Uterus (tissue), 4 donors: ENCODE measurements around the gene MTSS2. TPM values are rescaled to one million over a fixed set of nuclear protein-coding genes. Genes with fewer than 3 reads are reported as not detected.

Experiments
- DNase-seq, 2 donors: peaks; one replicate each; pipeline ENCODE4 v3.0.0-alpha.2; 2019 to 2020
- H3K27ac ChIP-seq, 2 donors: fragments of 200-600 bp; sonication (generic); 1 replicate in 1 of 2; 2 replicates in 1 of 2; pipeline ENCODE4 v1.5.1; 2016 to 2018
- H3K27me3 ChIP-seq, 2 donors: fragments of 200-600 bp; sonication (generic); one replicate each; pipeline ENCODE4 v1.5.1; 2018 to 2019; ENCODE audit warnings: control low read depth in 1 of 2
- H3K36me3 ChIP-seq, 2 donors: fragments of 200-600 bp; sonication (generic); one replicate each; pipeline ENCODE4 v1.5.1; 2019; ENCODE audit warnings: control low read depth in 1 of 2
- H3K4me1 ChIP-seq, 2 donors: fragments of 200-600 bp; sonication (generic); one replicate each; pipeline ENCODE4 v1.5.1; 2018 to 2019; ENCODE audit warnings: control low read depth in 1 of 2
- H3K4me3 ChIP-seq, 2 donors: fragments of 200-600 bp; sonication (generic); 1 replicate in 1 of 2; 2 replicates in 1 of 2; pipeline ENCODE4 v1.5.1; 2018 to 2019; ENCODE audit warnings: mild to moderate bottlenecking in 1 of 2
- H3K9me3 ChIP-seq, 2 donors: fragments of 200-600 bp; sonication (generic); one replicate each; pipeline ENCODE4 v1.5.1; 2019; ENCODE audit warnings: control low read depth in 1 of 2
- POLR2A ChIP-seq, 2 donors: fragments of 450-650 bp; IDR thresholded peaks; one replicate each; pipeline ENCODE4 v1.6.1; 2016; ENCODE audit warnings: antibody characterized with exemption in 2 of 2, mild to moderate bottlenecking in 1 of 2, moderate library complexity in 1 of 2
- intact Hi-C: fragments of 100-400 bp; cut with DNase I; formaldehyde crosslinking; loops from one replicate; pipeline ENCODE4 v1.15.1; 2023; ENCODE audit warnings: low total_unique reads
- total RNA-seq, 4 donors: library from RNA; depleted of rRNA in 3 of 4; stranded (reverse); fragments of >200 nt in 3 of 4; gene quantifications; one replicate each; pipeline versions ENCODE4 v1.1.0 to v1.2.4, GENCODE V29; 2014 to 2023
- TF ChIP-seq, protein P1 (sequence below), 4 experiments: fragments of 200-600 bp in 2 of 4; fragments of 450-650 bp in 2 of 4; sonication (generic) in 2 of 4; IDR thresholded peaks; one replicate each; pipeline ENCODE4 v1.5.1; 2016 to 2019; ENCODE audit warnings: antibody characterized with exemption in 4 of 4, mild to moderate bottlenecking in 2 of 4, moderate library complexity in 1 of 4
- donor health status: DM: yes; HTN: yes; CAD: no.

Gene MTSS2
- total RNA-seq, 4 donors from 2014 or later = 11.2 to 142 (median 18.2) TPM

DNA sequence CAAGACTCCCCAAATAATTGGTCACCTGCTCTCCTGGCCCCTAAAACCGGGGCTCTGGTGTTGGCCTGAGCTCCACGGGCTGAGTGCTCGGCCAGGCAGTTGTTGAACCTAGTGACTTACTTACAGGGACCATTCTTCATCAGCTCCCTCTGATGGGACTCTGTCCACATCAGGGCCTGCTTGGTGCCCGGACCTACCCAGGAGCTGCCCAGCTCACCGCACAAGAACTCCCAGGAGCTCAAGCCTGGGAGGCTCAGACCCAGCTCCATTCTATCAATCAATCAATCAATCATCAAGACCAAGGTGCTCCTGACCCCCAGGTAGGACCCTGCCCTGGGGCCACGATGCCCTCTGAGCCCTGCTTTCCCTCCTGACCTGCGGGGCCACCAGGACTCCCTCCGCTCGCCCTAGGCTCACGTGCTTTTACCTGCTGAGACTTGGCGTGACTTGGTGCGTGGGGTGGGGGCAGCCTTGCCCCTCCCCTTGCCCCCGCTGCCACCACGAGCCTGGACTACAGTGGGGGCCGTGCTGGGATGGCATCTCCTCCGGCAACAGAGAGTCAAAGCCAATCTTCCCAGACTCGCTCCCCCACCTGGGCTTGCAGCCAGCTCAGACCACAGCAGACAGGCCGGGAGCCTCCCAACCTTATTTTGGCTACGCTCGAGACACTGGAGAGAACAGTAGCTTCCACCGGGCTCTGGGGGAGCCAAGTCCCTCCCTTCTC, 23.8 kb downstream of the MTSS2 start:
- Histone ChIP-seq H3K4me1 (peaks cover 0 to 21% of the 10 kb centered on the region in 2 donors), H3K27me3 (no peaks in the 10 kb centered on the region), H3K9me3 (no peaks in the 10 kb centered on the region), H3K4me3 (no peak overlapping the region), H3K27ac (peak overlapping the region; percentile 65 to 69), H3K36me3 (no peaks in the 10 kb centered on the region)
- intact Hi-C loops = no loop called here
- TF ChIP-seq, protein P1, sequence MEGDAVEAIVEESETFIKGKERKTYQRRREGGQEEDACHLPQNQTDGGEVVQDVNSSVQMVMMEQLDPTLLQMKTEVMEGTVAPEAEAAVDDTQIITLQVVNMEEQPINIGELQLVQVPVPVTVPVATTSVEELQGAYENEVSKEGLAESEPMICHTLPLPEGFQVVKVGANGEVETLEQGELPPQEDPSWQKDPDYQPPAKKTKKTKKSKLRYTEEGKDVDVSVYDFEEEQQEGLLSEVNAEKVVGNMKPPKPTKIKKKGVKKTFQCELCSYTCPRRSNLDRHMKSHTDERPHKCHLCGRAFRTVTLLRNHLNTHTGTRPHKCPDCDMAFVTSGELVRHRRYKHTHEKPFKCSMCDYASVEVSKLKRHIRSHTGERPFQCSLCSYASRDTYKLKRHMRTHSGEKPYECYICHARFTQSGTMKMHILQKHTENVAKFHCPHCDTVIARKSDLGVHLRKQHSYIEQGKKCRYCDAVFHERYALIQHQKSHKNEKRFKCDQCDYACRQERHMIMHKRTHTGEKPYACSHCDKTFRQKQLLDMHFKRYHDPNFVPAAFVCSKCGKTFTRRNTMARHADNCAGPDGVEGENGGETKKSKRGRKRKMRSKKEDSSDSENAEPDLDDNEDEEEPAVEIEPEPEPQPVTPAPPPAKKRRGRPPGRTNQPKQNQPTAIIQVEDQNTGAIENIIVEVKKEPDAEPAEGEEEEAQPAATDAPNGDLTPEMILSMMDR (IDR thresholded peaks at IDR 0.05) = no peak
- no peak for TF ChIP-seq POLR2A (IDR thresholded peaks at IDR 0.05)
- DNase-seq = peak; percentile 75 to 79

- Histone ChIP-seq H3K4me1 (peaks cover 0 to 21% of the 10 kb centered on the region in 2 donors), H3K27me3 (no peaks in the 10 kb centered on the region), H3K9me3 (no peaks in the 10 kb centered on the region), H3K27ac (peak overlapping the region; percentile 65 to 69), H3K36me3 (no peaks in the 10 kb centered on the region), H3K4me3 (no peak overlapping the region)
- intact Hi-C loops = no loop called here
- TF ChIP-seq POLR2A (IDR thresholded peaks at IDR 0.05) = no peak
- TF ChIP-seq, protein P1 (IDR thresholded peaks at IDR 0.05) = no peak
- DNase-seq = peak in 1 of 2 donors; percentile 43
These were observed 24.3 kb downstream of the MTSS2 start for GRCh38 chr16:70661534-70661917.

- intact Hi-C loops = no loop called here
- no peaks in the 10 kb centered on the region for H3K36me3 ChIP-seq
- no peak for DNase-seq
These were observed 25.0 kb downstream of the MTSS2 start for GRCh38 chr16:70660672-70661350.

GRCh38 chr16:70659953-70660671, 25.7 kb downstream of the MTSS2 start:
- DNase-seq = no peak
- no peaks in the 10 kb centered on the region for H3K9me3 ChIP-seq
- TF ChIP-seq, protein P1 (IDR thresholded peaks at IDR 0.05) = no peak
- no peak for TF ChIP-seq POLR2A (IDR thresholded peaks at IDR 0.05)
- intact Hi-C loops = loop anchor here (10.0 kb wide), 1 partner anchor 135 kb away; the partner anchor contains the start of genes COG4 and SF3B3
- no peaks in the 10 kb centered on the region for H3K36me3 ChIP-seq
- H3K27me3 ChIP-seq = no peaks in the 10 kb centered on the region
- peaks cover 0 to 21% of the 10 kb centered on the region in 2 donors for H3K4me1 ChIP-seq
- peak overlapping the region in 1 of 2 donors; percentile 8 for H3K27ac ChIP-seq
- no peak overlapping the region for H3K4me3 ChIP-seq

More at GRCh38 chr16:70660672-70661350, 25.0 kb downstream of the MTSS2 start:
- Histone ChIP-seq H3K27ac (peak overlapping the region in 1 of 2 donors; percentile 8), H3K27me3 (no peaks in the 10 kb centered on the region), H3K4me1 (peaks cover 0 to 21% of the 10 kb centered on the region in 2 donors), H3K4me3 (no peak overlapping the region), H3K9me3 (no peaks in the 10 kb centered on the region)
- TF ChIP-seq, protein P1 (IDR thresholded peaks at IDR 0.05) = no peak
- TF ChIP-seq POLR2A (IDR thresholded peaks at IDR 0.05) = no peak
